Endothelial cell of hepatic sinusoid (primary cell): ENCODE results near the gene MSI2.

Experiments used
- in situ Hi-C: cut with HindIII; loops from 2 replicates; pipeline ENCODE4 v1.10.0; 2017; ENCODE audit warnings: low sequenced_read_pairs

MSI2 gene

GRCh38 chr17:57713140-57713539 is 456.8 kb downstream of the MSI2 start:
- in situ Hi-C loops, result no loop called here

DNA sequence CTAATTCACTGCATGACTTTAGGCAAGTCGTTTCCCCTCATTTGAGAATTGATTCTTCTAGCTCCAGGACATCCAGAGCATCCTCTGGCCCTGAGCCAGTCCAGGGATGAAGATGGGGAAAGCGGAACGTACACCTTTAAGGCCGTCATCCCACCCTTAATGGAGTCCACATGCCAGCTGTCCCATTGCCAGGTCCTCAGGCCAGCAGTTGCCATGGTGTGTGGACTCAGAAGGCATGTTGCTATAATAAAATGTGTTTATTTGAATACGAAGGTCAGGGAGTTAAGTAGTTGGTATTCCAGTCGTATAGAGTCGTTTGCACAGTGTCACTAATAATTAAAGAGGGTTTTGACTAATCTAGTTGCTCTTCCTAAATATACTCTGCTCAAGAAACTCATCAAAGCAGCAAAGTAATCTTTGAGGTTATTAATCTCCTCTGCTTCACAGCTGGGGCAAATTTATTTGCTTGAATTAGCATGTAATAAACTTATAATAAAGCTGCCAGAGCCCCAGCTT is 458.4 kb downstream of the MSI2 start:
- in situ Hi-C loops, result no loop called here

GRCh38 chr17:57715981-57716380 is 459.7 kb downstream of the MSI2 start:
- in situ Hi-C loops, result no loop called here

DNA sequence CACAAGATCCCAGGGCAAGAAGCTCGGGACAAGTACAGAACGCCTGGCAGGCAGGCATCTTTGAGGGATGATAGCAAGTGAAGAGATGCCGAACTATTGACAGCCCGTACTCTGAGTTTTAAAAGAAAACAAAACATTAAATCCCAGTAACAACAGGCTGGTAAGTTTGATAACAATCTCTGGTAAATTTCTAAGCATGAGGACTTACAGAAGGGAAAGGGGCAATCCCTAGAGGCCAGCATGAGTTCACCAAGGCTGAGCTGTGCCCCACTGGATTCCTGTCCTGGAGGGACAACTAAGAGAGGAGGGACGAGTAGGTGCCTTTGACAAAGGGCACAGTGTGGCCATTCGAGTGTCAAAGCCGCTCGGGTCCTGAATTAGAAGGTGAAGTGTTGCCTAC is 462.6 kb downstream of the MSI2 start:
- in situ Hi-C loops, result no loop called here

DNA sequence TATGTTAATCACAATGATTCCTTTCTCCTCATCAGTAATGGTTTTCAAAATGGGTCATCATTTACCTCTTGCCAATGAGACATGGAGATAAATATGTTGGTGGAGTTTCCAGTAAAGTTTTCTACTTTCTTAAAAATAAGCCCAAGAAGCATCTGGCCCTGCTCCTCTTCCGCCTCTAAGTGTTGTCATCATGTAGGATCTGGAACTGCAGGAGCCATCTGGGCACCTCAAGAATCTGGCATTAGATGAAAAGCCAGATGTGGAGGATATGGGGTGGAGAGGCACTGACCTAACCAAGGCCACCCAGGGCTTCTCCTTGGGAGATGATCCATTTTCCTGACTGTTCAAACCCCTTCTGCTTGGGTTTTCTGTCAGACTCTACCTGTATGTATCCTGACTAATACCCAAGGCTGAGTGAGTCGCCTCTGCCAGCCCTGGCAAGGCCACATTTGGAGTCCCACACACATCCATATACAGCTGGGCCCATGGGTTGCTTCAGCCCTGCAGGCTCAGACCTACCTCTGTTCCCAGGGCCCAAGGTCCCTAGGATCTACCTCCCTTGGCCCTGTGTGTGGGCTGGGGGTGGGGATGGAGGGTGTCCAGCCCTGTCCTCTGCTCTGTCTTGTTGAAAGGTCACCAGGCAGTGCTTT is 464.2 kb downstream of the MSI2 start:
- in situ Hi-C loops, result loop anchor here (5.0 kb wide), 1 partner anchor 48 kb away; no protein-coding TSS in a partner anchor

GRCh38 chr17:57721967-57722703 is 465.8 kb downstream of the MSI2 start:
- in situ Hi-C loops, result loop anchor here (5.0 kb wide), 1 partner anchor 50 kb away; no protein-coding TSS in a partner anchor

GRCh38 chr17:57722704-57723043 is 466.4 kb downstream of the MSI2 start:
- in situ Hi-C loops, result loop anchor here (5.0 kb wide), 1 partner anchor 50 kb away; no protein-coding TSS in a partner anchor

GRCh38 chr17:57723427-57724025 is 467.2 kb downstream of the MSI2 start:
- in situ Hi-C loops, result loop anchor here (5.0 kb wide), 1 partner anchor 51 kb away; no protein-coding TSS in a partner anchor

DNA sequence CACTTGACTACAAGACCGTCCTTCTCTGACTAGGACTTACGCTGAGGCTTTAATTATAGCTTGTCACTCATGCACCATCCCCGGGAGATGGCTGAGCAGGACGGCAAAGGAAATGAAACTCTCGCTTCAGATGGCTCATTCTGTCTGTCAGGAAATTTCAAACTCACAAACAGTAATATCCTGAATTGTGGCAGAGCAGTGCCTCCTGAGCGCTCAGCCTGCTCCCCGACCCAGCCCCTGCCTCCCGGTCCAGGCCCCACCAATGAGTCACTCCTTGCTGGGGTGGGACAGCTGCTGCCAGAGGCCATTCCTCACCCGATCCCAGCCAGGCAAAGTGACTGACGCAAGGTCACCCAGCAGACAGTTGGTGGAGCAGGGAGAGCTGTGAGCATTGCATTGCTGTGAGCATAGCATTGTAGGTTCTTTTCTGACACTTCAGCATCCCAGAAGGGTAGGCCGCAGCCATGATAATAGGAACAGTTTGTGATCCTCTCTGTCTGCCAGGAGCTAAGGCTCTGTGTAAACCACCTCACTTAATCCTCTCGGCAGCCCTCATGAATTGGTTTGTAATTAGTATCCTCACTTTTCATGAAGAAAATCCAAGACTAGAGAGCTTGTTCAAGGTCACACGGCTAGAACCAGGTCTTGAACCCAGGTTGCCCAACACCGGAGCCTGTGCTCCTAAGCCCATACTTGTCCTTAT is 467.9 kb downstream of the MSI2 start:
- in situ Hi-C loops, result loop anchor here (5.0 kb wide), 1 partner anchor 52 kb away; no protein-coding TSS in a partner anchor

- in situ Hi-C loops, result loop anchor here (5.0 kb wide), 1 partner anchor 52 kb away; no protein-coding TSS in a partner anchor
These were observed 468.4 kb downstream of the MSI2 start for GRCh38 chr17:57724729-57725125.

DNA sequence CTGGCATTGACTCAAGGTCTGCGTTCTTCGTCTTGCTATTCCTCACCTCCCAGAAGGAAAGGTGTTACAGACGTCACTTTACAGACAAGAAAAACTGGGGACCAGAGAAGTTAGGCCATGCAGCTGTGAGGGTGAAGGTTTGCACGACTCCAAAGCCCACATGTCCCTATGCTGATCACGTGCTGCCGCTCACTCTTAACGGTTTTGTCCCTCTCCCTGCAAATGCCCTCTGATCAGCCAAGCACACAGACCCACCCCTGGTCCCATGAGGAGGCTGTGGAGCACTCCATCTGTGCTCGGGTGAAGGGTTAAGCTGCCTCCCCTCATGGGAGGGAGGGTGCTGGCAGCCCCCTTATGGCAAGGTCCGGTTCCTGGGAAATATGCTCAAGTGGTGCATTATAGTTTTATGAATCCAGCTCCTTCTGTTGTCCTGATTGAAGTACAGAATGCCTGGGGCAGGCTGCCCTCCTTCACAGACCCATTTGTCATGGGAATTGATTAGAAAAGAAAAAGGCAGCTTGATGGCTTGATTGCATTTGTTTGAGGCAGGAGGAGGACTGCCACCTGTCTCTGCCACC is 470.0 kb downstream of the MSI2 start:
- in situ Hi-C loops, result no loop called here

DNA sequence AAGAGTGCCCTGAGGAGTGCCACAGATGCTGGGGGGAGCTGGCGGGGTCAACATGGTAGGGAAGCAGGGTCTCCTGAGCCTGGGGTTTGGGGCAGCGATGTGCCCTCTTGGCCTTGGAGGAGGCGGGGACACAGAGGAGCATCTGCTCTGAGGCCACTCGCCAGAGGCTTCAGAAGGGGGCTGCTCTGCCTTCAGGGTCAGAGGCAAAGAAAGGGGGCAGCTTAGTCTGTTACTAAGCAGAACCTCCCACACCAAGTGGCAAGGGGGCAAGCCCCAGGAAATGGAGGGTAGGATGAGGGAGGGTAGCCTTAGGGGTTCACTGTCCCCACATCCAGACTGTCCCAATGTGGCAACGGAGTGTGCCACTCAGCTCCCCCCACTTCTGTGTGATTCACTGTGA is 470.5 kb downstream of the MSI2 start:
- in situ Hi-C loops, result no loop called here

GRCh38 chr17:57727630-57728175 is 471.4 kb downstream of the MSI2 start:
- in situ Hi-C loops, result no loop called here

- in situ Hi-C loops, result no loop called here
These were observed 473.8 kb downstream of the MSI2 start for GRCh38 chr17:57730026-57730701.

GRCh38 chr17:57732062-57732461 is 475.7 kb downstream of the MSI2 start:
- in situ Hi-C loops, result no loop called here

- in situ Hi-C loops, result no loop called here
These were observed 476.8 kb downstream of the MSI2 start for GRCh38 chr17:57733085-57733484.
